Astrocyte (in vitro differentiated cells and primary cell): ENCODE results near the gene DSCAM.

Source experiments
- EZH2 ChIP-seq: IDR thresholded peaks from 2 replicates; pipeline ENCODE4 v1.6.1; 2012; ENCODE audit warnings: mild to moderate bottlenecking, low read length, inconsistent platforms; ENCODE audit not compliant: insufficient read depth
- TF ChIP-seq, protein P1 (sequence below): IDR thresholded peaks from 2 replicates; pipeline ENCODE4 v1.5.1; 2011; ENCODE audit warnings: low read depth, mild to moderate bottlenecking, inconsistent platforms, low read length, moderate library complexity; ENCODE audit not compliant: insufficient read depth

DNA sequence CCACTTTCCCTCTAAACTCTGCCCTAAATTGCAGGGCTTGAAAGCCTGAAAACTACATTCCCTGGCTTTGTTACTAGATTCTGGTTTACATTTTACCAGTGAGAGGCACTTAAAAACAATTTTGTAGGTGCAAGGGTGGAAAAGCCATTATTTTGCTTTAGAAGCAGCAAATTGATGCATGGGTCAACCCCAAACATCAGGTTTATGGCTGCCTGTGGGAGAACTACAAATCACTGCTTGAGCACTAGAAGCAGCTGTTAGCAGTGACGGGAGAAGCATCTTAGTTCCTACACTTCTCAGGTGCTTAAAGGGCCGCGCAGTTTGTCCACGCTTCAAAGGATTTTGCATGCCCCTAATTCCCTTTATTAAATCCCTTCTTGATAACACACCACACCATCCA is 562.5 kb downstream of the DSCAM start:
- TF ChIP-seq, protein P1, sequence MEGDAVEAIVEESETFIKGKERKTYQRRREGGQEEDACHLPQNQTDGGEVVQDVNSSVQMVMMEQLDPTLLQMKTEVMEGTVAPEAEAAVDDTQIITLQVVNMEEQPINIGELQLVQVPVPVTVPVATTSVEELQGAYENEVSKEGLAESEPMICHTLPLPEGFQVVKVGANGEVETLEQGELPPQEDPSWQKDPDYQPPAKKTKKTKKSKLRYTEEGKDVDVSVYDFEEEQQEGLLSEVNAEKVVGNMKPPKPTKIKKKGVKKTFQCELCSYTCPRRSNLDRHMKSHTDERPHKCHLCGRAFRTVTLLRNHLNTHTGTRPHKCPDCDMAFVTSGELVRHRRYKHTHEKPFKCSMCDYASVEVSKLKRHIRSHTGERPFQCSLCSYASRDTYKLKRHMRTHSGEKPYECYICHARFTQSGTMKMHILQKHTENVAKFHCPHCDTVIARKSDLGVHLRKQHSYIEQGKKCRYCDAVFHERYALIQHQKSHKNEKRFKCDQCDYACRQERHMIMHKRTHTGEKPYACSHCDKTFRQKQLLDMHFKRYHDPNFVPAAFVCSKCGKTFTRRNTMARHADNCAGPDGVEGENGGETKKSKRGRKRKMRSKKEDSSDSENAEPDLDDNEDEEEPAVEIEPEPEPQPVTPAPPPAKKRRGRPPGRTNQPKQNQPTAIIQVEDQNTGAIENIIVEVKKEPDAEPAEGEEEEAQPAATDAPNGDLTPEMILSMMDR = no peak
- TF ChIP-seq EZH2 = no peak
